Breast epithelium (tissue), 3 donors: ENCODE data around the gene OR2C3.

ENCODE experiments used
- POLR2A ChIP-seq: fragments of 450-650 bp; IDR thresholded peaks from one replicate; pipeline ENCODE4 v1.6.1; 2016; ENCODE audit warnings: antibody characterized with exemption, mild to moderate bottlenecking, moderate library complexity
- POLR2AphosphoS5 ChIP-seq, 3 donors: sonication (generic); formaldehyde crosslinking; IDR thresholded peaks; one replicate each; pipeline ENCODE4 v1.6.1; 2017; ENCODE audit warnings: antibody characterized with exemption in 3 of 3
- TF ChIP-seq, protein P1 (sequence below), 3 donors: fragments of 450-650 bp; IDR thresholded peaks; one replicate each; pipeline ENCODE4 v1.5.1; 2016 to 2017; ENCODE audit warnings: antibody characterized with exemption in 3 of 3, mild to moderate bottlenecking in 3 of 3, moderate library complexity in 3 of 3

GRCh38 chr1:247493106-247493505 lies 43.1 kb downstream of the OR2C3 start:
- TF ChIP-seq POLR2AphosphoS5 (IDR thresholded peaks at IDR 0.05), result no peak
- TF ChIP-seq, protein P1, sequence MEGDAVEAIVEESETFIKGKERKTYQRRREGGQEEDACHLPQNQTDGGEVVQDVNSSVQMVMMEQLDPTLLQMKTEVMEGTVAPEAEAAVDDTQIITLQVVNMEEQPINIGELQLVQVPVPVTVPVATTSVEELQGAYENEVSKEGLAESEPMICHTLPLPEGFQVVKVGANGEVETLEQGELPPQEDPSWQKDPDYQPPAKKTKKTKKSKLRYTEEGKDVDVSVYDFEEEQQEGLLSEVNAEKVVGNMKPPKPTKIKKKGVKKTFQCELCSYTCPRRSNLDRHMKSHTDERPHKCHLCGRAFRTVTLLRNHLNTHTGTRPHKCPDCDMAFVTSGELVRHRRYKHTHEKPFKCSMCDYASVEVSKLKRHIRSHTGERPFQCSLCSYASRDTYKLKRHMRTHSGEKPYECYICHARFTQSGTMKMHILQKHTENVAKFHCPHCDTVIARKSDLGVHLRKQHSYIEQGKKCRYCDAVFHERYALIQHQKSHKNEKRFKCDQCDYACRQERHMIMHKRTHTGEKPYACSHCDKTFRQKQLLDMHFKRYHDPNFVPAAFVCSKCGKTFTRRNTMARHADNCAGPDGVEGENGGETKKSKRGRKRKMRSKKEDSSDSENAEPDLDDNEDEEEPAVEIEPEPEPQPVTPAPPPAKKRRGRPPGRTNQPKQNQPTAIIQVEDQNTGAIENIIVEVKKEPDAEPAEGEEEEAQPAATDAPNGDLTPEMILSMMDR (IDR thresholded peaks at IDR 0.05), result no peak
- TF ChIP-seq POLR2A, result no peak
